HG03066 (cell line): Measurements from ENCODE around the gene TTC24.
"Not testable (repeated sequence)": the region's sequence is repeated elsewhere in the genome, so short reads cannot be mapped to it uniquely, and the experiment has no call there.

Source experiments
- ATAC-seq: cut with Tn5 transposase; IDR thresholded peaks from one replicate; pipeline ENCODE4 v1.9.1; 2021; ENCODE audit warnings: low read depth; ENCODE audit not compliant: unreplicated experiment

The TTC24 gene

DNA sequence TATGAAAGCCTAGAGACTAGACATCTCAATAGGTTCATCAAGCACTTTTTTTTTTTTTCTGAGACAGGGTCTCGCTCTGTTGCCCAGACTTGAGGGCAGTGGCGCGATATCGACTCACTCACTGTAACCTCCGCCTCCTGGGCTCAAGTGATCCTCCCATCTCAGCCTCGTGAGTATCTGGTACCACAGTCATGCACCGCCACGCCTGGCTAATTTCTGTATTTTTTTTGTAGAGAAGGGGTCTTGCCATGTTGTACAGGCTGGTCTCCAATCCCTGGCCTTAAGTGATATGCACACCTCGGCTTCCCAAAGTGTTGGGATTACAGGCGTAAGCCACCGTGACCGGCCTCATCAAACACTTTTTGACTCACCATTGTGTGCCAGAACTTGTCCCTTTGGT, 22.4 kb downstream of the TTC24 start:
- no peak for ATAC-seq

DNA sequence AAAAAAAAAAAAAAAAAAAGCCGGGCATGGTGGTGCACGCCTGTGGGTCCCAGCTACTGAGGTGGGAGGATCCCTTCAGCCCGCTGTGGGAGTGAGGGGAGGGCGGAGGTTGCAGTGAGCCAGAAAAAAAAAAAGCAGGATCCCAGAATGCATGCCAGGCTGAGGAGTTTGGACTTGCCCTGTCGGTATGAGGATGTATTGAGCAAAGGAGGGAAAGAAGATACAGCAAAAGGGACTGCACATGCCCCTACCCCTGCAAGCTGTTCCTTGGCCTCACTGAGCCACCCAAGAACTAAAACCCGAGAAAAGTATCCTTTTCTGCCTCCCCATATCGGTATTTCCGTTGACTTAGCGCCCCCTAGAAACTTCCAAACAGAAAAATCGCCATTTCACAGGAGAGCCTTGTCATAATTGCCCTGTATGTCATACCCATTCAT, 23.1 kb downstream of the TTC24 start:
- no peak for ATAC-seq

DNA sequence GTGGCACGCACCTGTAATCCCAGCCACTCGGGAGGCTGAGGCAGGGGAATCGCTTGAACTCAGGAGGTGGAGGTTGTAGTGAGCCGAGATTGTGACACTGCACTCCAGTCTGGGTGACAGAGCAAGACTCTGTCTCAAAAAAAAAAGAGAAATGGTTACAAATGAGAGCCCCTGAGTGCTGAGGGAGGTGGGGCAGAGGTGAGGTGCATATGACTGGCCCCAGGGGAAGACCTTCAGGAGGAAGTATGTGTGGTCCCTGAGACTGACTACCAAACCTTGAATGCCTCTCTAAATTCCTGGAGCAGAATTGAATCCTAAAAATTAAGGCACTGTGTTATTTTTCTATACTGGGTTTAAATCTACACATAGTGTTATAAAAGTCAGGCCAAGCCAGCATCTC, 27.8 kb downstream of the TTC24 start:
- ATAC-seq = not testable (repeated sequence)

DNA sequence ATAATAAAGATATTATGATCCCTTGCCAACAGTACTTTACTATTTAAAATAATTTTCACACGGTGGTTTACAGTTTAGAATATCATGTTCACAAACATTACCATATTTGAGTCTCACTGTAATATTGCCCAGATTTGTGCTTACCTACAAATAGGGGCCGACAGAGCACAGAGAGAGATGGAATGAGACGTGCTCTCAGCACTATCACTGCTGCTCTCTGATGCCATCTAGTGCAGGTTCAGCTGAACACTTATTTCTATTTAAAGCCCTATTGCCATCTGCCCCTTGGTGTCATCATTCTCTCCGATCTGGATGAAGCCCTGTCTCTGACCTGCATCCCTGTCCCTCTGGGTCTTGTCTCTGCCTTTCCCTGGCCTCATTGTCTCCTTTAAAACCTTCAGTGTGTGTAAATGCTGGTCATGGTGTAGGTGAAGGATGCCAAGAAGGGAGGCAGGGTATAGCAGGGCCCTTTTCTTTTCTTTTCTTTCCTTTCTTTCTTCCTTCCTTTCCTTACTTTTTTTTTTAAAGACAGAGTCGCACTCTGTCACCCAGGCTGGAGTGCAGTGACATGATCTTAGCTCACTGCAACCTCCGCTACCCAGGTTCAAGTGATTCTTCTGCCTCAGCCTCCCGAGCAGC, 28.6 kb downstream of the TTC24 start:
- no peak for ATAC-seq

DNA sequence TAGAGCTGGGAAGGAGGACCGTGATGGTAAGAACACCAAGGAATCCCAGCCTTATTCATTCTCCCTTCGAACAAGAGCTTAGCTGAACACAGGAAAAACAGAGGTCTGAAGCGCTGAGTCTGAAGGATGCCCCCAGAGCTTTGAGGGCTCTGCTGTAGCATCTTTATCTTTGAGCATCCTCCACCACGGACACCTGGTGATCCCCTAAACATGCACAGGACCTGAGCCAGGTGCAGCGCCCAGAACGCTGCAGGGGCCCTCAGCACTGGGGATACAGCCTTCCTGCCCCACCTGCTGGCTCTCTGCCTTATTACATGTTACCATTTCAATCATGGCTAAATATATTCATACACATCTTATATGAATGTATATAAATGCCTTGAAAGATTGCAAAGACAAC, 29.5 kb downstream of the TTC24 start:
- no peak for ATAC-seq

DNA sequence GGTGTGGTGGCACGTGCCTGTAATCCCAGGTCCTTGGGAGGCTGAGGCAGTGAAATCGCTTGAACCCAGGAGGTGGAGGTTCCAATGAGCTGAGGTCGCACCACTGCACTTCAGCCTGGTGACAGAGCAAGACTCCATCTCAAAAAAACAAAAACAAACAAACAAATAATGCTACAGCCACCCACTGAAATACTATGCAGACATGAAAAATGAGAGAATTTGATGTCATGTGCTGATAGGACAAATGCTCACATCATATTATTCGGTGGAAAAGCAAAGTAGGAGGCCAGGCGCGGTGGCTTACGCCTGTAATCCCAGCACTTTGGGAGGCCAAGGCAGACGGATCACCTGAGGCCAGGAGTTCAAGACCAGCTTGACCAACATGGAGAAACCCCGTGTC, 30.5 kb downstream of the TTC24 start:
- not testable (repeated sequence) for ATAC-seq

DNA sequence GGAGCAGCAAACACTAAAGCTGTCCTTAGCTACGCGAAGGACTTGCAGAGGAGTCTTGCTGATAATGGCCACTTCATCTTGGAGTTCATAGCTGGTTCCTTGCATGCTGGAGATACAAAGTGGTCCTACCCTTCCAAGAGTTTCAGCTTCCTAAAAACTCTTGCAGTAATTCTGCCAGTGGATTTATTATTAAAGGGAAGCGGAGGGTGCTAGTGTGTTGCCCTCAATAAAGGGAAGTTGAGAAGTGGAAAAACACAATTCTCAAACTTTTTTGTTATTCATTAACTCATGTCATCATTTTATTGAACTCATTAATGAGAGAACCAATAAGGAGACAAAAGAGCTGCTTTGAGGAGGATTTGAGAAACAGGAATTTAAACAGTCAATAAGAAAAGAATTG, 33.1 kb downstream of the TTC24 start:
- no peak for ATAC-seq

DNA sequence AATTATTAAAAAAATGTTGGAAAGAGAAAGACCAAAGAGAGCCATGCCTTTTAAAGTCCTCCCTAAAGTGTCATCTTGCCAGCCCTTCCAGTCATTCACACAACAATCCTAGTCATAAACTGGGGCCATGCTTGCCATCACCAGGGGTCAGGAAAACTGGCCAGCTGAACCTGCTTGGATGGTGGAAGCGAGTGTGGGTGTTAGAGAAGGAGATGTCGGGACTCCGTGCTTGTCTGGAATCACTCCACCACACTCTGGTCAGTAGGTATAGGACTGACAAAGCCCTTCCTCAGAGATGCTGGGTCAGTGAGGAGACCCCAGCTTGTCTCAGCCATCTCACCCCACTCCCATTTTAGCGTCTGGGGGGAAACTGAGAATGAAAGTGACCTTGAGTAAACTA, 36.4 kb downstream of the TTC24 start:
- no peak for ATAC-seq

DNA sequence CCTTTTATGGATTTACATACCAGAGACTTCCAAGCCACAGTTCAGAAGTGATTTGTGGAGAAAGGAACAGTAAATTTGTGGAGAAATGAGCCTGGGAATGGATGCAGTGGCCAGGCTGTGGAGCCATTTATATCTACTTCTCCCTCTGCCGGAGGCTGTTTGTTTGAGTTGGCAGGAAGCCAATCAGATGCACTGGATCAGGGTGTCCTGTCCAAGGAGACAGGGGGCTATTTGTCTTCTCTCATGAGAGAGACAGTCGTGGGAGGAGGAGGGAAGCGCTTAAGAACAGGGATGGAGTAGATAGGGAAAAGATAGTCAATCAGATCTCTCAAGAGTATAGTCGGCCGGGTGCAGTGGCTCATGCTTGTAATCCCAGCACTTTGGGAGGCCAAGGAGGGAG, 36.9 kb downstream of the TTC24 start:
- ATAC-seq = no peak

DNA sequence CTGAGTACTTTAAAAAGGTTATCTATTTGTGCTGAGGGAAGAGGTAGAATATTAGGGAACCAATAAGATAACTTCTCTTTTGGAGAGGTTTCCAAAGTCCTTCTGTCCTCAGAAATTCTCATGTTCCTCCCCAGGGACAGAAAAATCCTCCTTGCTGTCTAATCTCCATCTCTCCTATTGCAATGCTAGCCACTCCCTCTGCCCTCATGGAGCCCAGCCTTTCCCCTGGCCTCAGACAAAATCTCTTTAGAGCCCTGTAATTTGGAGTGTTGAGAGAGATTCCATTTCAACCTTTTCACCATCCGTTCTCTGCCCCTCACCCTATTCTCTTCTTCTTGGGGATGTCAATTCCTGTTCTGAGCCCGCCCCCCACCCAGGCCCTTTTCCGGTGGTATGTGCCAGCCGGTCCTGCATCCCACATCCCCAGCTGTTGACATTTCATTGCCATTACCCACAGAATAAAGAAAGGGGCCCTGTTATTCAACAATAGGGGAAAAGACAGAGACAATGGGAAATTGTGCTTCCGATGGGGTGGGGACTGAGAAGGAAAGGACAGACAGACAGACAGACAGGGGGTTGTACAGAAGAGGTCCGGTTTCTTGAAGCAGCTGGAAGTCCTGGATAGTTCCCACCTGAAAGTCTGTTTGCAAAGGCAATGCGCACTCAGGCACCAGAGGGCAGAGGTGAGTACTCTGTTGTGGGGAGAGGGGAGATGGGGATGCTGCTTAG, 39.5 kb downstream of the TTC24 start, which contains the start of gene HAPLN2:
HAPLN2 (plus strand) TSS at position 563 of the 729 bp plus-strand sequence. CDS start 4,076 bp downstream, outside the sequence.
- no peak for ATAC-seq

DNA sequence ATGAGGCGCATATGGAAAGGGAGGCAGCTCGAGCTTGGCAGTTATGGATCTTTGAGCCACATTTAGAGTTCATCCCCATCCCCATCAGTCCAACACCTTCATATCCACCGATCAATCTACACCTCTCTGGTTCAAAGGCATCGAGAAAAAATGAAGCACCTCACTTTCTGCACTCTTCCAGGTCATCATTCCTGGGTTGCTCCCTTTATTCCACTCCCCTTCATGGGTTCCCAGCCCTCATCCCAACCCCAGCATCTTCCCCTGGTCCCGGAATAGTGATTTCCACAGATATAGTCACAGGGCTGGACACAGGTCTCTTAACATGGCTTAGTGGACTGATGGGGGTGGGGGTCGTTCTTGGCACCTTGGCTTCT, 40.0 kb downstream of the TTC24 start:
- no peak for ATAC-seq

DNA sequence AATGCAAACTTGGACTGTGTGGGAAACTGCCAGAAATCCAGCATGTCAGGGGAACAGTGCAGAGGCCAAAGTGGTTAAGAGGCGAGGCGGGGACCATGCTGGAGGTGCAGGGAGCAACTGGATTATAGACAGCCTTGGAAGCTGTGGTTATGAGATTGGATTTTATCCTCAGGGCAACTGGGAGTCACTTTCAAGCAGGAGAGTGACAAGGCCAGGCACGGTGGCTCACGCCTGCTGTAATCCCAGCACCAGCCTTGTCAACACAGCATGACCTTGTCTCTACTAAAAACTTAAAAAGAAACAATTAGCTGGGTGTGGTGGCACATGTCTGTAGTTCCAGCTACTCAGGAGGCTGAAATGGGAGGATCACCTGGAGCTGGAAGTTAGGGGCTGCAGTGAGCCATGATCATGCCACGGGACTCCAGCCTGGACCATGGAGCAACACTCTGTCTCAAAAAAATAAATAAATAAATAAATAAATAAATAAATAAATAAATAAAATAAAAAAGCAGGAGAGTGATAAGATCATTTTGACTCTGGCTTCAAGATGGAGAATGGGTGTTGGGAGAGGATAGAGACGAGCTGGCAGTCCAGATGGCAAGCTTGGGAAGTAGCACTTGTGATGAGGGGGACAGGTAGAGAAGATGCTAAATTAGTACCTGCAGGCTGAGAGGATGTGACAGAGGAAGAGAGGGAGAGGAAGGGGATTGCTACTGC, 43.2 kb downstream of the TTC24 start:
- no peak for ATAC-seq

DNA sequence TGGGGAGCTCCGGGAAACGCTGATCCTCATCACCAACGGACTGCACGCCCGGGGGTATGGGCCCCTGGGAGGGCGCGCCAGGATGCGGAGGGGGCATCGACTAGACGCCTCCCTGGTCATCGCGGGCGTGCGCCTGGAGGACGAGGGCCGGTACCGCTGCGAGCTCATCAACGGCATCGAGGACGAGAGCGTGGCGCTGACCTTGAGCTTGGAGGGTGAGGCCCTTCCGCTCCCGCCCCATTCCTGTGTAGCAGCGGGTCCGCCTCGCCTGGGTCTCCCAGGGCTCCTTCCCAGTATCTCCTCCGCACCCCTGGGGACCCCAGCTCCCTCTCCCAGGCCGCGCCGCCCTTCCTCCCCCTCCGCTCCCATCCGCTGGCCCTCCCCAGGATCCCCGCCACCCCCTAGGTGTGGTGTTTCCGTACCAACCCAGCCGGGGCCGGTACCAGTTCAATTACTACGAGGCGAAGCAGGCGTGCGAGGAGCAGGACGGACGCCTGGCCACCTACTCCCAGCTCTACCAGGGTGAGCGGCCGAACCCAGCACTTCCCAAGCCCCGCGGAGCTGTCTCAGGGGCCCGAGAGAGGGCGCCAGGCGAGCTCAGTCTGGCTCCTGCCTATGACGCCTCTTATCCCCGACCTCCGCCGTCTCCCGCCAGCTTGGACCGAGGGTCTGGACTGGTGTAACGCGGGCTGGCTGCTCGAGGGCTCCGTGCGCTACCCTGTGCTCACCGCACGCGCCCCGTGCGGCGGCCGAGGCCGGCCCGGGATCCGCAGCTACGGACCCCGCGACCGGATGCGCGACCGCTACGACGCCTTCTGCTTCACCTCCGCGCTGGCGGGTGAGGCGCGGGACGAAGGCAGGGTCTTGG, 44.7 kb downstream of the TTC24 start:
- ATAC-seq = no peak

DNA sequence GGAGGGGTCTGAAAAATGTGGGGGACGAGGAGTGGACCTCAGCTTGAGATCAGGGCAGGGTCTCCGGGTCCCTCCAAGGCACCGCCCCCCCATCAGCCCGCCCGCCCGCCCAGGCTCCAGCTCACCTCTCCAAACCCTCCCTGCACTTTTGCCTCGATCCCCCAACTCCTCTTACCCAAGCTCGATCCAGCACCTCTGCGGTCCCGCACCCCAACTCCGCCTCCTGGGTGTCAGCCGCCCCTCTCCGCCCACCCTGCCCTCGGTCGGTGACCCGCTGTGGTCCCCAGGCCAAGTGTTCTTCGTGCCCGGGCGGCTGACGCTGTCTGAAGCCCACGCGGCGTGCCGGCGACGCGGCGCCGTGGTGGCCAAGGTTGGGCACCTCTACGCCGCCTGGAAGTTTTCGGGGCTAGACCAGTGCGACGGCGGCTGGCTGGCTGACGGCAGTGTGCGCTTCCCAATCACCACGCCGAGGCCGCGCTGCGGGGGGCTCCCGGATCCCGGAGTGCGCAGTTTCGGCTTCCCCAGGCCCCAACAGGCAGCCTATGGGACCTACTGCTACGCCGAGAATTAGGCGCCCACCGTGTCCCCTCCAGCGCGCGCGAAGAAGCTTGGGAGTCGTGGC, 45.4 kb downstream of the TTC24 start:
- ATAC-seq = no peak

DNA sequence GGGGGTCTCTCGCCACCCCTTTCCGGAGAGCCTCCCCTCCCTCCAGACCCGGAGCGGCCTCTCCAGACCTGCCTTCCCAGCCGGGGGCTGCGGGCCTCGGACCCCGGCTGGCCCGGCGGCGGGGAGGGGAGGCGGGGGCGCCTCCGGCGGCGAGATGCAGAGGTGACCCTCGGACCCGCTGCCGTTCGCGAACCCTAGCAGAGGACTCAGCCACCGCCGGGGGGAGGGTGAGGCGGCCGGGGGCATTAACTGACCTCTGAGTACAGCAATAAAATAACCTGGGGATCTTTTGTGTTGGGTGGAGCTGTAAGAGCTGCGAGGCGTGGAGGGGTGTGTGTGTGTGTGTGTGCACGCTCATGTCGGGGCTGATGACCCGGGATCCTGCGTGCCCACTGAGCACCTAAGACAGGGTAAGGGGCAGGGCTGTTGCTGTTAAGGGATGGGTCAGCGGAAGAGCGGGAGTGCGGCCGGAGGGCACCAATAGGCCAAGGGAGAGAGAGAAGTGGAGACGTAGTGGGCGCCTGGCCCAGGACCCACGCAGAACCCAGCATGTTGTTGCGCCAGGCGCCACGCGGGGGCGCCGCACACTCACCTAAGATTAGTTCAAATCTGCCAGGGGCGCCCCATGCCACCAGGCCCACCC, 46.0 kb downstream of the TTC24 start:
- no peak for ATAC-seq

DNA sequence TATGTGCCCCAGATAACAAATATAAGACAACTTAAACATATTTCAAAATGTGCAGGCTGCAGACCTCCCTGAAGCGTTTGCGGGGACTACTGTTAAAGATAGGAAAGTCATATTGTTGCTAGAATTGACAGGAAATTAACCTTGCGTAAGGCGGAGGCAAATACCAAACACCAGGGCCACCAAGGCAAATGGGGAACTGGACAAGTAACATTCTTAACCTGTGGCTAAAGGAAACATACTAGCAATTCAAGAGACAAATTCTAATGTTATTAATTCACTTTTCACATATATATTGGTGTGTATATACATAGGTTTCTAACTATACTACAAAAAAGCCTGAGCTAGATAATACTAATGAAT, 46.5 kb downstream of the TTC24 start:
- ATAC-seq = no peak

DNA sequence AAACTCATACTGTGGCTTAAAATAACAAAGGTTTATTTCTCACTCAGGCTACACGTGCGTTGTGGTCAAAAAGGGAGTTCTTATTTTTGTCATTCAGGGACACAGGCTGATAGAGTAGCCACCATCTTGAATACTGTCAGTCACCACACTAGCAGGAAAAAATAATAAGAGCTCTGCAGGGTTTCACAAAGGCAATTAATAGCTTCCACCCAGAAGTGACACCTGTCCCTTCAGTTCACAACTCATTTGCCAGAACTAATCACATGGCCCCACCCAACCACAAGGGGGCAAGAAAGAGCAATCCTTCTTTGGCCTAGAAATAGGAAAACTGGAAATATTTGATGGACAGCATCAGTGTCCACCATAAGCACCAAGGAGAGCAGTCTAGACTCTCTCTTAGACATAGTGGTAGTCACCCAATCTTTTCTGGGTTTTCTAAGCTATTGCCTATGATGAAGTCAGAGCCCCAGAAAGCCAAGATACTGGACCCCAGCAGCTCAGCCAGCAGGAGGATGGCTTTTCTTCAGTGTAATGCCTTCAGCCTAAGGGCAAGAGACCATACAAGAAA, 47.9 kb downstream of the TTC24 start:
- ATAC-seq = no peak

DNA sequence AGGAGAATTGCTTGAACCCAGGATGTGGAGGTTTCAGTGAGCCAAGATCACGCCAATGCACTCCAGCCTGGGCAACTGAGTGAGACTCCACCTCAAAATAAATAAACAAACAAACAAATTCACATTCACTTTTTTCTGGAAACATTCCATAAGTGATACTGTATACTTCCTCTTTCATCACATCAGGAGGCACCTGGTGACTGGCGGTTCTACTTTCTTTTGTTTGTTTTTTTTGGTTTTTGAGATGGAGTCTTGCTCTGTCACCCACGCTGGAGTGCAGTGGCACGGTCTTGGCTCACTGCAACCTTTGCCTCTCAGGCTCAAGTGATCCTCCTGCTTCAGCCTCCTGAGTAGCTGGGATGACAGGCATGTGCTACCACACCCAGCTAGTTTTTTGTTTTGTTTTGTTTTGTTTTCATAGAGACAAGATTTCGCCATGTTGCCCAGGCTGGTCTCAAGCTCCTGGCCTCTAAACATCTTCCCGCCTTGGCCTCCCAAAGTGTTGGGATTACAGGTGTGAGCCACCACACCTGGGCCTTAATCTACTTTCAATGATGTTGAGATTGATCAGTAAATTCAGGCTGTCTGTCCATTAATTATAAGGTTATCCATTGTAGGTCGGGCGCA, 50.4 kb downstream of the TTC24 start:
- ATAC-seq = no peak

DNA sequence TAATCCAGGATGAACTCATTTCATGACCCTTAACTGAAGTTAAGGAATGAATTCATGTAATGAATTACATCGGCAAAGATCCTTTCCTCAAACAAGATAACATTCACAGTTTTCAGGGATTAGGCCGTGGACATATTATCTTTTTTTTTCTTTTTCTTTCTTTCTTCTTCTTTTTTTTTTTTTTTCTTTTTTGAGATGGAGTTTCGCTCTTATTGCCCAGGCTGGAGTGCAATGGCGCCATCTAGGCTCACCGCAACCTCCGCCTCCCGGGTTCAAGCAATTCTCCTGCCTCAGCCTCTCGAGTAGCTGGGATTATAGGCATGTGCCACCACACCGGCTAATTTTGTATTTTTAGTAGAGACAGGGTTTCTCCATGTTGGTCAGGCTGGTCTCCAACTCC, 51.6 kb downstream of the TTC24 start:
- not testable (repeated sequence) for ATAC-seq
